ENCODE data around the gene ANGPTL4. TPM values are rescaled to one million over a fixed set of nuclear protein-coding genes. Genes with fewer than 3 reads are reported as not detected.

ANGPTL4 gene
- total and polyA plus RNA-seq, 2 of the 13 experiments (the other 11 are each of a cell fraction or from before 2014, with no cell fraction given), result 0.80 to 21.7 TPM

DNA sequence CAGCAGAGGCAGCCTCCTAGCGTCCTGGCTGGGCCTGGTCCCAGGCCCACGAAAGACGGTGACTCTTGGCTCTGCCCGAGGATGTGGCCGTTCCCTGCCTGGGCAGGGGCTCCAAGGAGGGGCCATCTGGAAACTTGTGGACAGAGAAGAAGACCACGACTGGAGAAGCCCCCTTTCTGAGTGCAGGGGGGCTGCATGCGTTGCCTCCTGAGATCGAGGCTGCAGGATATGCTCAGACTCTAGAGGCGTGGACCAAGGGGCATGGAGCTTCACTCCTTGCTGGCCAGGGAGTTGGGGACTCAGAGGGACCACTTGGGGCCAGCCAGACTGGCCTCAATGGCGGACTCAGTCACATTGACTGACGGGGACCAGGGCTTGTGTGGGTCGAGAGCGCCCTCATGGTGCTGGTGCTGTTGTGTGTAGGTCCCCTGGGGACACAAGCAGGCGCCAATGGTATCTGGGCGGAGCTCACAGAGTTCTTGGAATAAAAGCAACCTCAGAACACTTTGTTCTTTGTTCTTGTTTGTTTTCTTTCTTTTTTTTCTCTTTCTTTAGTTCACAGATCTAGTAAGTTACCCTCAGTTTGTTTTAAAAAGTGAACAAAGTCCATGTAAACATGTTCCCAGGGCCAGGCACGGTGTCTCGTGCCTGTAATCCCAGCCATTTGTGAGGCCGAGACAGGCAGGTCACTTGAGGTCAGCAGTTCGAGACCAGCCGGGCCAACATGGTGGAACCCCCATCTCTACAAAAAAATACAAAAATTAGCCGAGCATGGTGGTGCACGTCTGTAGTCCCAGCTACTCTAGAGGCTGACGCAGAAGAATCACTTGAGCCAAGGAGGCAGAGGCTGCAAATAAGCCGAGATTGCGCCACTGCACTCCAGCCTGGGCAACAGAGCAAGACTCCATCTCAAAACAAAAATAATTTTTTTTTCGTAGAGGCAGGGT, 10.2 kb downstream of the ANGPTL4 start (continued):
- TF ChIP-seq, protein P1, sequence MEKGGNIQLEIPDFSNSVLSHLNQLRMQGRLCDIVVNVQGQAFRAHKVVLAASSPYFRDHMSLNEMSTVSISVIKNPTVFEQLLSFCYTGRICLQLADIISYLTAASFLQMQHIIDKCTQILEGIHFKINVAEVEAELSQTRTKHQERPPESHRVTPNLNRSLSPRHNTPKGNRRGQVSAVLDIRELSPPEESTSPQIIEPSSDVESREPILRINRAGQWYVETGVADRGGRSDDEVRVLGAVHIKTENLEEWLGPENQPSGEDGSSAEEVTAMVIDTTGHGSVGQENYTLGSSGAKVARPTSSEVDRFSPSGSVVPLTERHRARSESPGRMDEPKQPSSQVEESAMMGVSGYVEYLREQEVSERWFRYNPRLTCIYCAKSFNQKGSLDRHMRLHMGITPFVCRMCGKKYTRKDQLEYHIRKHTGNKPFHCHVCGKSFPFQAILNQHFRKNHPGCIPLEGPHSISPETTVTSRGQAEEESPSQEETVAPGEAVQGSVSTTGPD (CRISPR knock-in tag; IDR thresholded peaks at IDR 0.05), result no peak
- no peak for TF ChIP-seq MTA3 (CRISPR knock-in tag; IDR thresholded peaks at IDR 0.05)
- TF ChIP-seq, protein P2, sequence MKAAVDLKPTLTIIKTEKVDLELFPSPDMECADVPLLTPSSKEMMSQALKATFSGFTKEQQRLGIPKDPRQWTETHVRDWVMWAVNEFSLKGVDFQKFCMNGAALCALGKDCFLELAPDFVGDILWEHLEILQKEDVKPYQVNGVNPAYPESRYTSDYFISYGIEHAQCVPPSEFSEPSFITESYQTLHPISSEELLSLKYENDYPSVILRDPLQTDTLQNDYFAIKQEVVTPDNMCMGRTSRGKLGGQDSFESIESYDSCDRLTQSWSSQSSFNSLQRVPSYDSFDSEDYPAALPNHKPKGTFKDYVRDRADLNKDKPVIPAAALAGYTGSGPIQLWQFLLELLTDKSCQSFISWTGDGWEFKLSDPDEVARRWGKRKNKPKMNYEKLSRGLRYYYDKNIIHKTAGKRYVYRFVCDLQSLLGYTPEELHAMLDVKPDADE (CRISPR knock-in tag; IDR thresholded peaks at IDR 0.05), result no peak
- peak; percentile 88; the same call in 1 of the 2 replicates for TF ChIP-seq RORA (CRISPR knock-in tag; IDR thresholded peaks at IDR 0.05)
- no peak for TF ChIP-seq ZNF75D (CRISPR knock-in tag; IDR thresholded peaks at IDR 0.05; ENCODE audit: borderline replicate concordance)
- TF ChIP-seq, protein P3, sequence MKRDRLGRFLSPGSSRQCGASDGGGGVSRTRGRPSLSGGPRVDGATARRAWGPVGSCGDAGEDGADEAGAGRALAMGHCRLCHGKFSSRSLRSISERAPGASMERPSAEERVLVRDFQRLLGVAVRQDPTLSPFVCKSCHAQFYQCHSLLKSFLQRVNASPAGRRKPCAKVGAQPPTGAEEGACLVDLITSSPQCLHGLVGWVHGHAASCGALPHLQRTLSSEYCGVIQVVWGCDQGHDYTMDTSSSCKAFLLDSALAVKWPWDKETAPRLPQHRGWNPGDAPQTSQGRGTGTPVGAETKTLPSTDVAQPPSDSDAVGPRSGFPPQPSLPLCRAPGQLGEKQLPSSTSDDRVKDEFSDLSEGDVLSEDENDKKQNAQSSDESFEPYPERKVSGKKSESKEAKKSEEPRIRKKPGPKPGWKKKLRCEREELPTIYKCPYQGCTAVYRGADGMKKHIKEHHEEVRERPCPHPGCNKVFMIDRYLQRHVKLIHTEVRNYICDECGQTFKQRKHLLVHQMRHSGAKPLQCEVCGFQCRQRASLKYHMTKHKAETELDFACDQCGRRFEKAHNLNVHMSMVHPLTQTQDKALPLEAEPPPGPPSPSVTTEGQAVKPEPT (CRISPR knock-in tag; IDR thresholded peaks at IDR 0.05; ENCODE audit: low read depth), result no peak
- TF ChIP-seq, protein P4, sequence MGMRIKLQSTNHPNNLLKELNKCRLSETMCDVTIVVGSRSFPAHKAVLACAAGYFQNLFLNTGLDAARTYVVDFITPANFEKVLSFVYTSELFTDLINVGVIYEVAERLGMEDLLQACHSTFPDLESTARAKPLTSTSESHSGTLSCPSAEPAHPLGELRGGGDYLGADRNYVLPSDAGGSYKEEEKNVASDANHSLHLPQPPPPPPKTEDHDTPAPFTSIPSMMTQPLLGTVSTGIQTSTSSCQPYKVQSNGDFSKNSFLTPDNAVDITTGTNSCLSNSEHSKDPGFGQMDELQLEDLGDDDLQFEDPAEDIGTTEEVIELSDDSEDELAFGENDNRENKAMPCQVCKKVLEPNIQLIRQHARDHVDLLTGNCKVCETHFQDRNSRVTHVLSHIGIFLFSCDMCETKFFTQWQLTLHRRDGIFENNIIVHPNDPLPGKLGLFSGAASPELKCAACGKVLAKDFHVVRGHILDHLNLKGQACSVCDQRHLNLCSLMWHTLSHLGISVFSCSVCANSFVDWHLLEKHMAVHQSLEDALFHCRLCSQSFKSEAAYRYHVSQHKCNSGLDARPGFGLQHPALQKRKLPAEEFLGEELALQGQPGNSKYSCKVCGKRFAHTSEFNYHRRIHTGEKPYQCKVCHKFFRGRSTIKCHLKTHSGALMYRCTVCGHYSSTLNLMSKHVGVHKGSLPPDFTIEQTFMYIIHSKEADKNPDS (CRISPR knock-in tag; IDR thresholded peaks at IDR 0.05), result no peak
- TF ChIP-seq MBD4 (IDR thresholded peaks at IDR 0.05; ENCODE audit: borderline replicate concordance, low read length), result no peak
- peak; percentile 72 for TF ChIP-seq ZNF501 (CRISPR knock-in tag; IDR thresholded peaks at IDR 0.05)
- TF ChIP-seq, protein P5, sequence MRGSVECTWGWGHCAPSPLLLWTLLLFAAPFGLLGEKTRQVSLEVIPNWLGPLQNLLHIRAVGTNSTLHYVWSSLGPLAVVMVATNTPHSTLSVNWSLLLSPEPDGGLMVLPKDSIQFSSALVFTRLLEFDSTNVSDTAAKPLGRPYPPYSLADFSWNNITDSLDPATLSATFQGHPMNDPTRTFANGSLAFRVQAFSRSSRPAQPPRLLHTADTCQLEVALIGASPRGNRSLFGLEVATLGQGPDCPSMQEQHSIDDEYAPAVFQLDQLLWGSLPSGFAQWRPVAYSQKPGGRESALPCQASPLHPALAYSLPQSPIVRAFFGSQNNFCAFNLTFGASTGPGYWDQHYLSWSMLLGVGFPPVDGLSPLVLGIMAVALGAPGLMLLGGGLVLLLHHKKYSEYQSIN (CRISPR knock-in tag; IDR thresholded peaks at IDR 0.05; ENCODE audit: borderline replicate concordance), result no peak; the same call in 1 of the 2 replicates
- no peak for TF ChIP-seq ATAD3A (CRISPR knock-in tag; IDR thresholded peaks at IDR 0.05)
- TF ChIP-seq PTBP1 (IDR thresholded peaks at IDR 0.05; ENCODE audit: low read depth, low read length, poor library complexity, severe bottlenecking), result no peak
- TF ChIP-seq ZNF468 (CRISPR knock-in tag; IDR thresholded peaks at IDR 0.05), result no peak
- TF ChIP-seq, protein P6, sequence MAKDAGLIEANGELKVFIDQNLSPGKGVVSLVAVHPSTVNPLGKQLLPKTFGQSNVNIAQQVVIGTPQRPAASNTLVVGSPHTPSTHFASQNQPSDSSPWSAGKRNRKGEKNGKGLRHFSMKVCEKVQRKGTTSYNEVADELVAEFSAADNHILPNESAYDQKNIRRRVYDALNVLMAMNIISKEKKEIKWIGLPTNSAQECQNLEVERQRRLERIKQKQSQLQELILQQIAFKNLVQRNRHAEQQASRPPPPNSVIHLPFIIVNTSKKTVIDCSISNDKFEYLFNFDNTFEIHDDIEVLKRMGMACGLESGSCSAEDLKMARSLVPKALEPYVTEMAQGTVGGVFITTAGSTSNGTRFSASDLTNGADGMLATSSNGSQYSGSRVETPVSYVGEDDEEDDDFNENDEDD (CRISPR knock-in tag; IDR thresholded peaks at IDR 0.05; ENCODE audit: borderline replicate concordance), result peak; percentile 15; the same call in 1 of the 2 replicates
- TF ChIP-seq MAF1 (CRISPR knock-in tag; IDR thresholded peaks at IDR 0.05; ENCODE audit: borderline replicate concordance), result no peak
- TF ChIP-seq ZC3H13 (CRISPR knock-in tag; IDR thresholded peaks at IDR 0.05), result no peak
- TF ChIP-seq SOX5 (CRISPR knock-in tag; IDR thresholded peaks at IDR 0.05; ENCODE audit: borderline replicate concordance), result peak; percentile 99
- TF ChIP-seq RXRB (CRISPR knock-in tag; IDR thresholded peaks at IDR 0.05; ENCODE audit: borderline replicate concordance), result peak; percentile 99
- peak; percentile 92 for TF ChIP-seq ISL2 (CRISPR knock-in tag; IDR thresholded peaks at IDR 0.05)
